ENCODE measurements around the gene TMEM106B.
"Not testable (repeated sequence)": the region's sequence is repeated elsewhere in the genome, so short reads cannot be mapped to it uniquely, and the experiment has no call there.

TMEM106B gene
- 64.9 reads per million, percentile 74 among the genes with 10 or more reads in this experiment for total RNA-seq

- DNase-seq: peak; percentile 98
Observed at GRCh38 chr7:12211054-12211710, at the start of gene TMEM106B. TSS of gene TMEM106B (plus strand) at chr7:12211294. CDS start at chr7:12214811, 3,517 bp downstream.

- no peak for DNase-seq
Observed at GRCh38 chr7:12162415-12163113, 48.5 kb upstream of the TMEM106B start.

DNA sequence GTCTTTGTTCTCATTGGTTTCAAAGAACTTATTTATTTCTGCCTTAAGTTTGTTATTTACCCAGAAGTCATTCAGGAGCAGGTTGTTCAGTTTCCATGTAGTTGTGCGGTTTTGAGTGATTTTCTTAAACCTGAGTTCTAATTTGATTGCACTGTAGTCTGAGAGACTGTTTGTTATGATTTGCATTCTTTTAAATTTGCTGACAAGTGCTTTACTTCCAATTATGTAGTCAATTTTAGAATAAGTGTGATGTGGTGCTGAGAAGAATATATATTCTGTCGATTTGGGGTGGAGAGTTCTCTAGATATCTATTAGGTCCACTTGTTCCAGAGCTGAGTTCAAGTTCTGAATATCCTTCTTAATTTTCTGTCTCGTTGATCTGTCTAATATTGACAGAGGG, 43.0 kb upstream of the TMEM106B start:
- DNase-seq: not testable (repeated sequence)

- DNase-seq: not testable (repeated sequence)
Observed at GRCh38 chr7:12169981-12170820, 40.9 kb upstream of the TMEM106B start.

DNA sequence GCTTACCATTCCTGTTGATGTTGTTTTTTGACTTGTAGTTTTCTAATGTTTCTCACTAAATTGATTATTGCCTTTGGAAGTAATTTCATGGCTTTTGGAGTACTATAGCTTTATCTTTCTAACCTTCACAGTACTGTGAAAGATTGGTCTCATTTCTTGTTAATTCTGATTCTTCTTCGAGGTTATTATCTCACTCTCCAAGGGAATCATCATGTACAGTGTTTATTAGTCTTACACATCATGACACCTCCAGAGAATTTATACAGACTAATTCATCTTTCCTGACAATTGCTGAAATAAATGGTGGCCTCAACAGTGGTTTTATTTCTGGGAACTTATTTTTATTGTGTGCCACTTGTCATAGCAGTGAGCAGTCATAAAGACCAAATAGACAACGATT, 37.4 kb upstream of the TMEM106B start:
- DNase-seq: no peak

DNA sequence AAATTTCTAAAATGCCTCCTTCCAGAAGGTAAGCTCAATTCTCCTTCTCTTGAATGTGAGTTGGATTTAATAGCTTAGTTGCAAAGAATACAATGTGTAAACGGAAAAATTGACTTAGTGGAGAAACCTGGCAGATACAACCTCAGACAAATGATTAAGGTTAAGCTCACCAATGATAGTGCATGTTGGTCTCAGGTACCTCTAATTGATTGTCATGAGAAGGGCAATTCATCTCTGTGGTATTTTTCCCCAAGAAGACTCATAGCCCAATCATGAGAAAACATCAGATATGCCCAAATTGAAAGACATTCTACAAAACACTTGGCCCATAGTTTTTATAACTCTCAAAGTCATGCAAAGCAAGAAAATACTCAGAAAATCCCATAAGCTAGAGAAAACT, 36.2 kb upstream of the TMEM106B start:
- DNase-seq: no peak

GRCh38 chr7:12178317-12178716, 32.8 kb upstream of the TMEM106B start:
- no peak for DNase-seq

DNA sequence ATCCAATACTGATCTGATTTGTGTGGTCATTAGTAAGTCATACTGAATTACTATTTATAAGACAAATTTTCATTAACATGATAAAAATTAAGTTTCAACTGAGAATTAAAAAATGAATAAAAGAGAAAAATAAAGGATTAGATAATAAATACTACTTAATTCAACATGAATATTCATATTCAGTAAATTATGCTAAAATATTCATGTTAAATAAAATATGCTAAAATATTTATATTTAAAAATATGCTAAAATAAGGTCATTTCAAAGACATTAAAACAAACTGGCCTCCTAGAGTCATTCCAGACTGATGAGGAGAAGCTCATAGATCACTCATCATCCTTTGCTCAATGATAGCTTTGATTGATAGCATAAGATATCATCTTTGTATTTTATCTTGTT, 16.7 kb upstream of the TMEM106B start:
- DNase-seq: no peak

- no peak for DNase-seq
Observed at GRCh38 chr7:12196386-12196785, 14.7 kb upstream of the TMEM106B start.

- no peak for DNase-seq
Observed at GRCh38 chr7:12199363-12199762, 11.7 kb upstream of the TMEM106B start.

GRCh38 chr7:12207046-12207445, 4.0 kb upstream of the TMEM106B start:
- DNase-seq: no peak

DNA sequence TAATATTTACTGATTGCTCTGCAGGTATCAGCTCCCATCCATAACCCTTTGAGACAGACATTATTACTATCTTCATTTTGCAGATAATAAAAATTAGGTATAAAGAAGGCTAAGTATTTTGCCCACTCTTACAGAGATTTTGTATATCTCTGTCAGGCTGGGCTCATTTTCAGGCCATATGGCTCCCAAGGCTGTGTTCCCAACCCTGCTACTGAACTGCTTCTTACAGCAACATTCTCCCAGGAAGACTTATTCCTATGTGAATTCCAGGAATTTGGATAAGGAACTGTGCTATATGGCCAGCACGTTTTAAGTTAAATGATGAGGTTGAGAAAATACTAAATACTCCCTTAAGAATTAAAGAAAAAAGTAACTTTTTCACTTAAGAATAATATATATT, 1.9 kb upstream of the TMEM106B start:
- DNase-seq: no peak

DNA sequence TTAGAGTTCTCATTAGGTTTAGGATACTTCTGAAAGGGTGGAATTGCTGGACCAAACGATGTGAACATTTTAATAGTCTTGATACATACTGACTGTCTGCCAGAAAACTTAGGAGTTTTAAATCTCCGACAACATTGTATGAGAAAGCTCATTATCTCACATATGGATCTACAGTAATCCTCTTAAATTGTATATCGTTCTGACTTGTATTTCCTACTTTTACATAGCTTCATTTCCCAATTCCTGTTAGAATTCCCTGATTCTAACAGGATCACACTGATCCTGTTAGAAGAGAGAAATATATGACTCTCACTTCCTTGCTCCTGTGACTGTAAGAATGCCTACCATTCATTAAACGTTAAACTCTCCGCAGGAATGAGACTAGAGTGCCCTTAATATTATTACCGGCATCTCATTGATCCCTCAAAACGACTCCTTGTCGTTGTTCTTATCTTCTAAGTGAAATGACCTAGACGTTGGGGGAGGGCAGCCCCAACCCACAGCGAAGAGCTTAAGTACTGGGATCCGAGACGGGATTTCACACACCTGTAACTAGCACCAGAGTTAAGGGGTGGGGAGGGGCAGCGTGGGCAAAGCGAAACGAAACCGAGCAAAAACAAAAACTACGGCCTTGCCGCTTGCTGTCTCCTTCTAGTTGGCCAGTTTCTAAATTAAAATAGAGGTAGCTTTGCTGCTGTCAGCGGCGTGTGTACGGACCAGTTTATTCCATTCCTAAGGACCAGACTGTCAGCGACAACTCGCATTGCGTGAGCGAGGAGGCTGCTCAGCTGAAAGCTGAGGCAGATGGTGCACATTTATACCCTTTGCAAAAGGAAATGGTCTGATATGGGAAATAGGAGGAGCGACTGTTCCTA, 678 bp upstream of the TMEM106B start:
- DNase-seq: no peak

DNA sequence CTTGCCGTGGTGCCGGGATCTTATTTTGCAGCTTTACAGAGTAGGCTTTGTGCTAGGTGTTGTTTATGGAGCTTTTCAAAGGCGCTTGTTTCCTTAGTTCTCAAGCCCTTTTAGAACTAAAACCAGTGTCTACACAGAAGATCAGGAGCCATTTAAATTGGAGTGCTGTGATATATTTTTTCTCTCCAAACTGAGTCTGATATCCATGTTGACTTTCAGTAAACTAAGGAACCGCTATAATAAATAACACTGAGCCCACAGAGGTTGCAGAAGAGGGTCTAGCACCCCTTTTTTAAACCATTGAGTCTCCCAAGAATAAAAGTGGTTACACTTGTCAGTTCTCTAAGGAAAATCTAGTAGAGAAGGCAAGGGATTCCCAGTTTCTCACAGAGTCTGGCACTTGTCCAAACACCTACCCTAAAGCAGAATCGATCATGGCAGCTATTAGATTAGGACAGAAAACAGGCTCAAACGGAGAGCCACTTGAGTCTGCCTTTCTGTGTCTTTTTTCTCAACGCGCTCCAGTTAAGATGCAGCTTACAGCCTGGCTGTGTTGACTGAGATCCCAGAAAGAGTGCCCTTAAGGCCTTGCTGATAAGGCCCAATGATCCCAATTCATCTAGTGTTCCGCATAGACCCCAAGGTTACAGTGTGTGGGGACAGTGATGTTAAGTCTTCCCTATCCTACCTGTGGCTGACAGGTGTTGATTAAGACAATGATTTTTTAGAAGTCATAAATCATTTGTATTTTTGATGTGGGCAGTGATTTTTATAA, 804 bp downstream of the TMEM106B start:
- DNase-seq: no peak

- no peak for DNase-seq
Observed at GRCh38 chr7:12217311-12217710, 6.2 kb downstream of the TMEM106B start.

DNA sequence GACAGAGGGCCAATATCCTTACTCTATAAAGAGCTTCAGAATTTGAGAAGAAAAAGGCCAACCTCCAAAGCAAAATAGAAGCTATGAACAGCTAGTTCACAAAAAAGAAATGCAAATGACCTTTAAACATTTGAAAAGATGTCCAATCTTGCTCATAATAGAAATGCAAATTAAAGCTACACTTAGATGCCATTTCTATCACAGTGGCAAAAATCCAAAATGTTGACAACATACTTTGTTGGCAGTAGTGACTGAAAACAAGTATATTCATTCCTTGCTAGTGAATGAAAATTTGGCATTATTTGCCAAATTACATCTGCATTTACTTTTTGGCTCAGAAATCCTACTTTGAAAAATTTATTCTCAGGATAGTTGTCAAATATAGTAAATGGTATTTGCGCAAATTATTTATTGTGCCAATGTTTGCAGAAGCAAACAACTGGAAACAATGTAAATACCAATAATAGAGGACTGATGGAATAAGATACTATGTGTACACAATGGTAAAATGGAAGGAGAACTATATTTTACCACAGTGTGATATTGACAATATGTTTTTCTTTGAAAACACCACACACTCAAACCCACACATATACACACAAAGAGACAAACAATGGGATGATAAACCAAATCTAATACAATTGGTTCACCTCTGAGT, 9.4 kb downstream of the TMEM106B start:
- no peak for DNase-seq

DNA sequence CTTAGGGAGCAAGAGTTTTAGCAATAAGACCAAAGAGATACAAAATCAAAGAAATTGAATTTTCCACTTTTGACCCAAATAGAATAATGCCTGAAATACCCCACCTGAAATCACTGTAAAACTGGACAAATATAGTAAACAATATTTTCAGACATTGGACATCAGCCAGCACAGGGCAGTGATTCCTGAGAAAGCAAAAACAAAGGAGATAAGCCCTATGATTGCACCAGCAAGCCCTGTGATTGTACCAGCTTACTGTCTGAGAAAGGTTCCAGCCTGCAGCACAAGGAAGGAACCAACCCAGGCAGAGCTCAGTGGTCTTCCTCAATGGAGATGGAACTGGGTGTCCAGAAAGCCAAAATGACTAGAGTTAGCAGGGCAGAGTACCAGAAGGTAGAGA, 10.3 kb downstream of the TMEM106B start:
- DNase-seq: no peak

GRCh38 chr7:12222889-12223579, 11.9 kb downstream of the TMEM106B start:
- DNase-seq: no peak

GRCh38 chr7:12225017-12225416, 13.9 kb downstream of the TMEM106B start:
- not testable (repeated sequence) for DNase-seq

- no peak for DNase-seq
Observed at GRCh38 chr7:12226756-12227155, 15.7 kb downstream of the TMEM106B start.

Measured in effector CD4-positive, alpha-beta T cell (primary cell).